Adrenal gland (tissue), 12 donors: ENCODE results near the gene MRPS12. TPM values are rescaled to one million over a fixed set of nuclear protein-coding genes. Genes with fewer than 3 reads are reported as not detected.

ENCODE experiments used
- DNase-seq, 7 donors: peaks; one replicate each; pipeline ENCODE4 v3.0.0-alpha.2; 2019 to 2020
- H3K27ac ChIP-seq, 5 donors: fragments of 200-600 bp; sonication (generic) in 4 of 5; 1 replicate in 3 of 5; 2 replicates in 2 of 5; pipeline versions ENCODE4 v1.5.1 to v1.8.0; 2016 to 2020; ENCODE audit warnings: mild to moderate bottlenecking in 1 of 5
- H3K27me3 ChIP-seq: fragments of 200-600 bp; 2 replicates; pipeline ENCODE4 v1.8.0; 2021
- H3K36me3 ChIP-seq, 2 donors: fragments of 200-600 bp; replicated peaks in 1 of 2; 1 replicate in 1 of 2; 2 replicates in 1 of 2; pipeline versions ENCODE4 v1.5.1 to v1.8.0; 2018 to 2022
- H3K4me1 ChIP-seq, 2 donors: fragments of 200-600 bp; replicated peaks in 1 of 2; 1 replicate in 1 of 2; 2 replicates in 1 of 2; pipeline versions ENCODE4 v1.5.1 to v1.8.0; 2018 to 2021
- H3K4me3 ChIP-seq, 4 donors: fragments of 200-600 bp; sonication (generic) in 3 of 4; one replicate each; pipeline ENCODE4 v1.5.1; 2016 to 2018
- H3K9me3 ChIP-seq, 3 donors: fragments of 200-600 bp; sonication (generic) in 1 of 3; replicated peaks in 1 of 3; 1 replicate in 2 of 3; 2 replicates in 1 of 3; pipeline versions ENCODE4 v1.5.1 to v1.8.0; 2016 to 2021
- POLR2A ChIP-seq, 2 donors: fragments of 450-650 bp; IDR thresholded peaks; one replicate each; pipeline ENCODE4 v1.6.1; 2017; ENCODE audit warnings: antibody characterized with exemption in 2 of 2, mild to moderate bottlenecking in 2 of 2, moderate library complexity in 1 of 2
- WGBS, 4 donors: extraction: QIAGEN DNeasy Blood & Tissue Kit in 2 of 4; methylation state at CpG; one replicate each; pipeline versions ENCODE4 v1.1.5 to v1.1.7; 2013 to 2017; 5-methylcytosine and 5-hydroxymethylcytosine counted together
- intact Hi-C, 2 donors: fragments of 100-400 bp; cut with DNase I; formaldehyde crosslinking; loops; one replicate each; pipeline versions ENCODE4 v1.14.1 to v1.15.0; 2022 to 2023
- polyA plus RNA-seq, 3 donors: library from polyadenylated mRNA; stranded (reverse); fragments of 200-250 nt in 2 of 3; fragments of 350-450 nt in 1 of 3; fragmentation: Illumina TruSeq in 1 of 3; extraction: RNeasy Lipid Tissue Mini Kit (QIAGEN cat#74804) in 1 of 3; gene quantifications; one replicate each; pipeline ENCODE4 v1.2.3, GENCODE V29; 2013 to 2014
- total RNA-seq, 9 donors: library from RNA; depleted of rRNA in 4 of 9; stranded (reverse); fragments of >200 nt in 4 of 9; fragments of 120-200 nt in 1 of 9; fragmentation: NEBNext Ultra II Directional in 1 of 9; extraction: Animal tissue kit (Norgen Biotek cat#: 25700) in 1 of 9; gene quantifications; one replicate each; pipeline versions ENCODE4 v1.1.0 to v1.2.4, GENCODE V29; 2013 to 2023
- TF ChIP-seq, protein P1 (sequence below), 6 experiments: fragments of 450-650 bp in 4 of 6; fragments of 200-600 bp in 2 of 6; sonication (generic) in 1 of 6; IDR thresholded peaks; 1 replicate in 5 of 6; 2 replicates in 1 of 6; pipeline versions ENCODE4 v1.5.1 to v1.8.0; 2016 to 2021; ENCODE audit warnings: antibody characterized with exemption in 6 of 6, mild to moderate bottlenecking in 2 of 6, moderate library complexity in 1 of 6
- donor health status: healthy with polysubstance abuse.
- donor health status: Bipolar disorder and iron deficiency.
- donor health status: DM: yes; HTN: yes; CAD: no.
- donor health status: DM: no; HTN: no; CAD: no.
- donor health status: DM: no; HTN: no; CAD: no.
- donor health status: DM: yes; HTN: yes; CAD: no.

The MRPS12 gene
- total and polyA plus RNA-seq, 12 donors: 14.6 to 64.4 (median 43.3) TPM

GRCh38 chr19:38901683-38902082 lies 29.1 kb upstream of the MRPS12 start:
- peaks cover 14 to 26% of the 10 kb centered on the region in 2 donors for H3K4me1 ChIP-seq
- H3K36me3 ChIP-seq: peaks cover 0 to 18% of the 10 kb centered on the region in 2 donors
- no peak overlapping the region for H3K4me3 ChIP-seq
- no peak for TF ChIP-seq POLR2A (IDR thresholded peaks at IDR 0.05)
- TF ChIP-seq, protein P1, sequence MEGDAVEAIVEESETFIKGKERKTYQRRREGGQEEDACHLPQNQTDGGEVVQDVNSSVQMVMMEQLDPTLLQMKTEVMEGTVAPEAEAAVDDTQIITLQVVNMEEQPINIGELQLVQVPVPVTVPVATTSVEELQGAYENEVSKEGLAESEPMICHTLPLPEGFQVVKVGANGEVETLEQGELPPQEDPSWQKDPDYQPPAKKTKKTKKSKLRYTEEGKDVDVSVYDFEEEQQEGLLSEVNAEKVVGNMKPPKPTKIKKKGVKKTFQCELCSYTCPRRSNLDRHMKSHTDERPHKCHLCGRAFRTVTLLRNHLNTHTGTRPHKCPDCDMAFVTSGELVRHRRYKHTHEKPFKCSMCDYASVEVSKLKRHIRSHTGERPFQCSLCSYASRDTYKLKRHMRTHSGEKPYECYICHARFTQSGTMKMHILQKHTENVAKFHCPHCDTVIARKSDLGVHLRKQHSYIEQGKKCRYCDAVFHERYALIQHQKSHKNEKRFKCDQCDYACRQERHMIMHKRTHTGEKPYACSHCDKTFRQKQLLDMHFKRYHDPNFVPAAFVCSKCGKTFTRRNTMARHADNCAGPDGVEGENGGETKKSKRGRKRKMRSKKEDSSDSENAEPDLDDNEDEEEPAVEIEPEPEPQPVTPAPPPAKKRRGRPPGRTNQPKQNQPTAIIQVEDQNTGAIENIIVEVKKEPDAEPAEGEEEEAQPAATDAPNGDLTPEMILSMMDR (IDR thresholded peaks at IDR 0.05): no peak
- no peak for DNase-seq
- H3K27ac ChIP-seq: no peak overlapping the region
- intact Hi-C loops: no loop called here
- H3K27me3 ChIP-seq: no peaks in the 10 kb centered on the region
- no peaks in the 10 kb centered on the region for H3K9me3 ChIP-seq
- 94 to 100% (median 100%) methylated on average over 1 of the region's 1 CpG for WGBS, 4 donors

DNA sequence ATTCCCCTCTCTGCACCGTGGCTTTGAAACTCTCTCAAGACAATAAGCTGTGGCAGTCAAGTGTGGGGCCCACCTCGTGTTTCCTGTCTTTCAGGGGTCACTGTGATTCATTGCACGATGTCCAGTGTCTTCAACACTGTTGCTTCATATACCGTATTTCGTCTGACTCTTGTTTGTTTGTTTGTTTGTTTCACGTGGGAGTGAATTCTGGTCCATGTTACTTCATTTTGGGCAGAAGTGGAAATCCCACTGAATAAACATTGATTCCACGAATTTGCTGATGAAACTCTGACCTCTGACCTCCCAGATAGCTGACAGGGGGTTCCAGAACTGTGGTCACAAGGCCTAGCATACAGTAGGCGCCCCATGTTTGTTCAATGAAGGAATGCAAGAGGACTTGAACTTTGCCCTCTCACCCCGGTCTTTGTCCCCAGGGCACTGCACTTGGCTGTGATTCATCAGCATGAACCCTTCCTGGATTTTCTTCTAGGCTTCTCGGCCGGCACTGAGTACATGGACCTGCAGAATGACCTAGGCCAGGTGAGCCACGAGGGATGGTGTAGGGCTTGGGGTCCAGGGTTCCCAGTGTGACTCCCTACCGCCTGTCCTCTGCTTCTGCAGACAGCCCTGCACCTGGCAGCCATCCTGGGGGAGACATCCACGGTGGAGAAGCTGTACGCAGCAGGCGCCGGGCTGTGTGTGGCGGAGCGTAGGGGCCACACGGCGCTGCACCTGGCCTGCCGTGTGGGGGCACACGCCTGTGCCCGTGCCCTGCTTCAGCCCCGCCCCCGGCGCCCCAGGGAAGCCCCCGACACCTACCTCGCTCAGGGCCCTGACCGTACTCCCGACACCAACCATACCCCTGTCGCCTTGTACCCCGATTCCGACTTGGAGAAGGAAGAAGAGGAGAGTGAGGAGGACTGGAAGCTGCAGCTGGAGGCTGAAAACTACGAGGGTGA lies 25.9 kb upstream of the MRPS12 start:
- TF ChIP-seq, protein P1 (IDR thresholded peaks at IDR 0.05): no peak
- no peak for TF ChIP-seq POLR2A (IDR thresholded peaks at IDR 0.05)
- Histone ChIP-seq H3K4me3 (no peak overlapping the region), H3K9me3 (no peaks in the 10 kb centered on the region), H3K36me3 (peaks cover 0 to 26% of the 10 kb centered on the region in 2 donors), H3K27me3 (no peaks in the 10 kb centered on the region), H3K4me1 (peaks cover 6 to 12% of the 10 kb centered on the region in 2 donors), H3K27ac (no peak overlapping the region)
- DNase-seq: no peak
- WGBS, 4 donors: 86 to 91% (median 89%) methylated on average over 26 to 35 of the region's 35 CpGs
- intact Hi-C loops: no loop called here

DNA sequence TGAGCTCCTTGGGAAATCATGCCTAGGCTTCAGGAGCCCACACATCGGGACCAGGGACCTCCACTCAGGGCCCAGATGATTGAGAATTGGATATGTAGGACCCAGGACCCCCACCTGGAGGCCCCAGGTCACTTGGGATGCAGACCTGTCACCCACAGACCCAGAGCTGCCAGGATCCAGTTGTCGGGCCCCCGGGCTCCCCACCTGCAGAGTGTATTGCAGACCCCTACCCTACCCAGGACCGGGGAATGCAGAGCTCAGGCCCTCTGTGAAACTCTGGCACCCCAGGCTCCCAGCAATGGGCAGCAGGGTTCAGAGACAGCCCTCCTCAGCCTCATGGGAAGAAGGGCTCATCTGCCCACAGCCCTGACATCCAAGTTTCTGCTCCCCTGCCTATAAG lies 25.1 kb upstream of the MRPS12 start:
- Histone ChIP-seq H3K27ac (no peak overlapping the region), H3K36me3 (peaks cover 0 to 26% of the 10 kb centered on the region in 2 donors), H3K9me3 (no peaks in the 10 kb centered on the region), H3K4me3 (no peak overlapping the region), H3K4me1 (peaks cover 6 to 8% of the 10 kb centered on the region in 2 donors), H3K27me3 (no peaks in the 10 kb centered on the region)
- intact Hi-C loops: no loop called here
- WGBS, 4 donors: 90 to 96% (median 96%) methylated on average over 2 to 4 of the region's 4 CpGs; no CpG with 5 or more reads in 1 of the 4 donors
- TF ChIP-seq, protein P1 (IDR thresholded peaks at IDR 0.05): no peak
- no peak for TF ChIP-seq POLR2A (IDR thresholded peaks at IDR 0.05)
- no peak for DNase-seq

DNA sequence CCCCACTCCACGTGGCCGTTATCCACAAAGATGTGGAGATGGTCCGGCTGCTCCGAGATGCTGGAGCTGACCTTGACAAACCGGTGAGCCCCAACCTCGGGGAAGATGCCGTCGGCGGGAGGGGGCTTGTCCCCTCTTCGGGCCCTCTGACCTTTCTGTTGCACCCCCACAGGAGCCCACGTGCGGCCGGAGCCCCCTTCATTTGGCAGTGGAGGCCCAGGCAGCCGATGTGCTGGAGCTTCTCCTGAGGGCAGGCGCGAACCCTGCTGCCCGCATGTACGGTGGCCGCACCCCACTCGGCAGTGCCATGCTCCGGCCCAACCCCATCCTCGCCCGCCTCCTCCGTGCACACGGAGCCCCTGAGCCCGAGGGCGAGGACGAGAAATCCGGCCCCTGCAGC lies 23.5 kb upstream of the MRPS12 start:
- DNase-seq: no peak
- Histone ChIP-seq H3K27me3 (no peaks in the 10 kb centered on the region), H3K27ac (no peak overlapping the region), H3K9me3 (no peaks in the 10 kb centered on the region), H3K4me3 (no peak overlapping the region), H3K36me3 (peaks cover 0 to 26% of the 10 kb centered on the region in 2 donors), H3K4me1 (no peaks in the 10 kb centered on the region)
- intact Hi-C loops: no loop called here
- TF ChIP-seq, protein P1 (IDR thresholded peaks at IDR 0.05): no peak
- no peak for TF ChIP-seq POLR2A (IDR thresholded peaks at IDR 0.05)
- WGBS, 4 donors: 91 to 94% (median 93%) methylated on average over 6 to 29 of the region's 29 CpGs
